HepG2 (cell line): ENCODE results near the gene IL1R1. TPM values are rescaled to one million over a fixed set of nuclear protein-coding genes. Genes with fewer than 3 reads are reported as not detected.

ENCODE experiments used
- DMAP1 ChIP-seq: IDR thresholded peaks from 2 replicates; pipeline ENCODE4 v1.6.1; 2016
- HDAC2 ChIP-seq: sonication (generic); formaldehyde crosslinking; IDR thresholded peaks from 2 replicates; pipeline ENCODE4 v1.4.0; 2020; ENCODE audit warnings: missing genetic modification reagents
- HNRNPK ChIP-seq: fragments of 200-400 bp; formaldehyde crosslinking; IDR thresholded peaks from 2 replicates; pipeline ENCODE4 v1.6.1; 2018; ENCODE audit warnings: low read length, low read depth, moderate library complexity, mild to moderate bottlenecking; ENCODE audit not compliant: poor library complexity, severe bottlenecking
- POLR2G ChIP-seq: fragments of 200-400 bp; formaldehyde crosslinking; IDR thresholded peaks from 2 replicates; pipeline ENCODE4 v1.6.1; 2018; ENCODE audit warnings: mild to moderate bottlenecking, low read depth, low read length, moderate library complexity
- RORA ChIP-seq: sonication (generic); formaldehyde crosslinking; IDR thresholded peaks from 2 replicates; pipeline ENCODE4 v1.5.0; 2020; ENCODE audit warnings: mild to moderate bottlenecking, missing genetic modification reagents, moderate library complexity
- SOX5 ChIP-seq: IDR thresholded peaks from 2 replicates; pipeline ENCODE4 v1.6.1; 2016; ENCODE audit warnings: borderline replicate concordance
- ZMYM3 ChIP-seq: sonication (generic); formaldehyde crosslinking; IDR thresholded peaks from 2 replicates; pipeline ENCODE4 v1.5.1; 2020; ENCODE audit warnings: mild to moderate bottlenecking, missing genetic modification reagents
- ZNF12 ChIP-seq: sonication (generic); formaldehyde crosslinking; IDR thresholded peaks from 2 replicates; pipeline ENCODE4 v1.5.0; 2020; ENCODE audit warnings: missing genetic modification reagents
- ZNF552 ChIP-seq: sonication (generic); formaldehyde crosslinking; IDR thresholded peaks from 2 replicates; pipeline ENCODE4 v1.9.0; 2022; ENCODE audit warnings: missing genetic modification reagents, mild to moderate bottlenecking, borderline replicate concordance
- ZNF670 ChIP-seq: sonication (generic); formaldehyde crosslinking; IDR thresholded peaks from 2 replicates; pipeline ENCODE4 v1.8.0; 2022; ENCODE audit warnings: mild to moderate bottlenecking, missing genetic modification reagents, borderline replicate concordance
- ZNF761 ChIP-seq: sonication (generic); formaldehyde crosslinking; conservative IDR thresholded peaks from 2 replicates; pipeline ENCODE4 v1.4.0; 2020; ENCODE audit warnings: mild to moderate bottlenecking, missing genetic modification reagents
- ZSCAN22 ChIP-seq: sonication (generic); formaldehyde crosslinking; IDR thresholded peaks from 2 replicates; pipeline ENCODE4 v1.4.0; 2020; ENCODE audit warnings: mild to moderate bottlenecking, missing genetic modification reagents
- ZSCAN29 ChIP-seq: sonication (generic); formaldehyde crosslinking; conservative IDR thresholded peaks from 2 replicates; pipeline ENCODE4 v1.4.0; 2020; ENCODE audit warnings: mild to moderate bottlenecking, missing genetic modification reagents
- ZSCAN31 ChIP-seq: sonication (generic); formaldehyde crosslinking; IDR thresholded peaks from 2 replicates; pipeline ENCODE4 v1.5.0; 2020; ENCODE audit warnings: low read depth, mild to moderate bottlenecking, missing genetic modification reagents
- ZSCAN9 ChIP-seq: IDR thresholded peaks from 2 replicates; pipeline ENCODE4 v1.6.1; 2016; ENCODE audit warnings: borderline replicate concordance
- polyA plus RNA-seq, 8 experiments: library from polyadenylated mRNA; depleted of rRNA in 3 of 8; stranded (reverse) in 7 of 8; unstranded in 1 of 8; fragments of >200 nt; fragmentation: Illumina TruSeq in 4 of 8; extraction: Trizol in 4 of 8; gene quantifications; 2 replicates each; pipeline versions ENCODE4 v1.2.1 to v1.2.3, GENCODE V29; 2011 to 2016; ENCODE audit warnings: low read depth in 4 of 8, missing spikeins in 1 of 8, mixed read lengths in 1 of 8; ENCODE audit not compliant: insufficient read depth in 1 of 8
- total RNA-seq, 5 experiments: library from RNA; depleted of rRNA; stranded (reverse); fragments of >200 nt; fragmentation: Illumina TruSeq; extraction: Trizol; gene quantifications; 2 replicates each; pipeline ENCODE4 v1.2.3, GENCODE V29; 2016; ENCODE audit warnings: low read depth in 1 of 5
- TF ChIP-seq, protein P1 (sequence below): sonication (generic); formaldehyde crosslinking; IDR thresholded peaks from 2 replicates; pipeline ENCODE4 v1.4.0; 2020; ENCODE audit warnings: low read depth, mild to moderate bottlenecking, missing genetic modification reagents
- TF ChIP-seq, protein P2 (sequence below): sonication (generic); IDR thresholded peaks from 2 replicates; pipeline ENCODE4 v1.6.1; 2016; ENCODE audit warnings: low read depth, borderline replicate concordance
- TF ChIP-seq, protein P3 (sequence below): sonication (generic); formaldehyde crosslinking; IDR thresholded peaks from 2 replicates; pipeline ENCODE4 v1.5.0; 2020; ENCODE audit warnings: mild to moderate bottlenecking, missing genetic modification reagents, borderline replicate concordance

IL1R1 gene
- total and polyA plus RNA-seq, 2 of the 13 experiments (the other 11 are each of a cell fraction or from before 2014, with no cell fraction given): 38.0 to 93.1 TPM

DNA sequence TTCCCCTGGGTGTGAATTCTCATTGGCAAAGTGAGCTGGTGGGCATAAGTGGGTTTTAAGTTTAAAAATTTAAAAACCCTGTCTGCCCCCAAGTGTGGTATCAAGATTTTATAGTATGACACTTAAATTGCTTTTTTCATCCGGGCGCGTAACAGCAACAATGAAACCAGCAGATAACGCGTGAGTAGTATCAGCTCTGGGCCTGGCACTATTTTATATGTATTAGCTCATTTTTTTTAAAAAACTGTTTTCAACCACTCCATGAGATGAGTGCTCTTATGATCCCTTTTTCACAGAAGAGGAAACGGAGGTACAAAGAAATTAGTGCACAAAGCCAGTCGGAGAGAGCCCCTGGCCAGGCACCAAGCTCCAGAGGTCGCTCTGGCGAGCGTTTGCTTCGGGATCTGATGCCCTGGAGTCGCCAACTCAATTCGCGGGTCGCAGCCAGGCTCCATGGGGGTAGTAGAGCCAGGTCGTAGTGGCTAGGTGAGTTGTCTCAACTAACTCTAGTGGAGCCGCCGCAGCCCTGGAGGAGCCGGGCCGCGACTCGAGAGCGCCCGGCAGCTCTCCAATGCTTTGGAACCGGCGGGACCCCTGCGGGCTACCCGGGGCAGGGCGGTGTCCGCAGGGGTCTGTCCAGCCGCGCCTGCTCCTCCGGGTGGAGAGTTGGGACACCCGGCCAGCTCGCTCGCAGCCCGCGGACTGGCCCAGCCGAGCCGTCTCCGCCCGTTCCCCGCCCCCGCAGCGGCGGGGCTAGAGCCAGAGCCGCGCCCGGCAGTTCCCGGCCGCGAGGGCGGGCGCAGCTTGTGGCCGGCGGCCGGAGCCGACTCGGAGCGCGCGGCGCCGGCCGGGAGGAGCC lies at the start of gene IL1R1 (continued):
- TF ChIP-seq, protein P1, sequence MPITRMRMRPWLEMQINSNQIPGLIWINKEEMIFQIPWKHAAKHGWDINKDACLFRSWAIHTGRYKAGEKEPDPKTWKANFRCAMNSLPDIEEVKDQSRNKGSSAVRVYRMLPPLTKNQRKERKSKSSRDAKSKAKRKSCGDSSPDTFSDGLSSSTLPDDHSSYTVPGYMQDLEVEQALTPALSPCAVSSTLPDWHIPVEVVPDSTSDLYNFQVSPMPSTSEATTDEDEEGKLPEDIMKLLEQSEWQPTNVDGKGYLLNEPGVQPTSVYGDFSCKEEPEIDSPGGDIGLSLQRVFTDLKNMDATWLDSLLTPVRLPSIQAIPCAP (CRISPR knock-in tag): no peak
- TF ChIP-seq ZSCAN22 (CRISPR knock-in tag) (no peak), SOX5 (CRISPR knock-in tag) (no peak), ZNF670 (CRISPR knock-in tag) (no peak), DMAP1 (CRISPR knock-in tag) (peak; percentile 62; the same call in 1 of the 2 replicates), HNRNPK (peak; percentile 15), RORA (CRISPR knock-in tag) (no peak), ZMYM3 (CRISPR knock-in tag) (no peak; the same call in 1 of the 2 replicates), HDAC2 (no peak; the same call in 1 of the 2 replicates), ZSCAN9 (CRISPR knock-in tag) (no peak), POLR2G (peak; percentile 87), ZNF12 (0 out of 2 replicates have a peak, but pooled peaks have one; percentile 13), ZNF552 (CRISPR knock-in tag) (no peak), ZNF761 (CRISPR knock-in tag) (peak; percentile 29; the same call in 1 of the 2 replicates), ZSCAN29 (CRISPR knock-in tag) (peak; percentile 71), ZSCAN31 (no peak; the same call in 1 of the 2 replicates)
- TF ChIP-seq, protein P2, sequence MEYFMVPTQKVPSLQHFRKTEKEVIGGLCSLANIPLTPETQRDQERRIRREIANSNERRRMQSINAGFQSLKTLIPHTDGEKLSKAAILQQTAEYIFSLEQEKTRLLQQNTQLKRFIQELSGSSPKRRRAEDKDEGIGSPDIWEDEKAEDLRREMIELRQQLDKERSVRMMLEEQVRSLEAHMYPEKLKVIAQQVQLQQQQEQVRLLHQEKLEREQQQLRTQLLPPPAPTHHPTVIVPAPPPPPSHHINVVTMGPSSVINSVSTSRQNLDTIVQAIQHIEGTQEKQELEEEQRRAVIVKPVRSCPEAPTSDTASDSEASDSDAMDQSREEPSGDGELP: no peak
- TF ChIP-seq, protein P3, sequence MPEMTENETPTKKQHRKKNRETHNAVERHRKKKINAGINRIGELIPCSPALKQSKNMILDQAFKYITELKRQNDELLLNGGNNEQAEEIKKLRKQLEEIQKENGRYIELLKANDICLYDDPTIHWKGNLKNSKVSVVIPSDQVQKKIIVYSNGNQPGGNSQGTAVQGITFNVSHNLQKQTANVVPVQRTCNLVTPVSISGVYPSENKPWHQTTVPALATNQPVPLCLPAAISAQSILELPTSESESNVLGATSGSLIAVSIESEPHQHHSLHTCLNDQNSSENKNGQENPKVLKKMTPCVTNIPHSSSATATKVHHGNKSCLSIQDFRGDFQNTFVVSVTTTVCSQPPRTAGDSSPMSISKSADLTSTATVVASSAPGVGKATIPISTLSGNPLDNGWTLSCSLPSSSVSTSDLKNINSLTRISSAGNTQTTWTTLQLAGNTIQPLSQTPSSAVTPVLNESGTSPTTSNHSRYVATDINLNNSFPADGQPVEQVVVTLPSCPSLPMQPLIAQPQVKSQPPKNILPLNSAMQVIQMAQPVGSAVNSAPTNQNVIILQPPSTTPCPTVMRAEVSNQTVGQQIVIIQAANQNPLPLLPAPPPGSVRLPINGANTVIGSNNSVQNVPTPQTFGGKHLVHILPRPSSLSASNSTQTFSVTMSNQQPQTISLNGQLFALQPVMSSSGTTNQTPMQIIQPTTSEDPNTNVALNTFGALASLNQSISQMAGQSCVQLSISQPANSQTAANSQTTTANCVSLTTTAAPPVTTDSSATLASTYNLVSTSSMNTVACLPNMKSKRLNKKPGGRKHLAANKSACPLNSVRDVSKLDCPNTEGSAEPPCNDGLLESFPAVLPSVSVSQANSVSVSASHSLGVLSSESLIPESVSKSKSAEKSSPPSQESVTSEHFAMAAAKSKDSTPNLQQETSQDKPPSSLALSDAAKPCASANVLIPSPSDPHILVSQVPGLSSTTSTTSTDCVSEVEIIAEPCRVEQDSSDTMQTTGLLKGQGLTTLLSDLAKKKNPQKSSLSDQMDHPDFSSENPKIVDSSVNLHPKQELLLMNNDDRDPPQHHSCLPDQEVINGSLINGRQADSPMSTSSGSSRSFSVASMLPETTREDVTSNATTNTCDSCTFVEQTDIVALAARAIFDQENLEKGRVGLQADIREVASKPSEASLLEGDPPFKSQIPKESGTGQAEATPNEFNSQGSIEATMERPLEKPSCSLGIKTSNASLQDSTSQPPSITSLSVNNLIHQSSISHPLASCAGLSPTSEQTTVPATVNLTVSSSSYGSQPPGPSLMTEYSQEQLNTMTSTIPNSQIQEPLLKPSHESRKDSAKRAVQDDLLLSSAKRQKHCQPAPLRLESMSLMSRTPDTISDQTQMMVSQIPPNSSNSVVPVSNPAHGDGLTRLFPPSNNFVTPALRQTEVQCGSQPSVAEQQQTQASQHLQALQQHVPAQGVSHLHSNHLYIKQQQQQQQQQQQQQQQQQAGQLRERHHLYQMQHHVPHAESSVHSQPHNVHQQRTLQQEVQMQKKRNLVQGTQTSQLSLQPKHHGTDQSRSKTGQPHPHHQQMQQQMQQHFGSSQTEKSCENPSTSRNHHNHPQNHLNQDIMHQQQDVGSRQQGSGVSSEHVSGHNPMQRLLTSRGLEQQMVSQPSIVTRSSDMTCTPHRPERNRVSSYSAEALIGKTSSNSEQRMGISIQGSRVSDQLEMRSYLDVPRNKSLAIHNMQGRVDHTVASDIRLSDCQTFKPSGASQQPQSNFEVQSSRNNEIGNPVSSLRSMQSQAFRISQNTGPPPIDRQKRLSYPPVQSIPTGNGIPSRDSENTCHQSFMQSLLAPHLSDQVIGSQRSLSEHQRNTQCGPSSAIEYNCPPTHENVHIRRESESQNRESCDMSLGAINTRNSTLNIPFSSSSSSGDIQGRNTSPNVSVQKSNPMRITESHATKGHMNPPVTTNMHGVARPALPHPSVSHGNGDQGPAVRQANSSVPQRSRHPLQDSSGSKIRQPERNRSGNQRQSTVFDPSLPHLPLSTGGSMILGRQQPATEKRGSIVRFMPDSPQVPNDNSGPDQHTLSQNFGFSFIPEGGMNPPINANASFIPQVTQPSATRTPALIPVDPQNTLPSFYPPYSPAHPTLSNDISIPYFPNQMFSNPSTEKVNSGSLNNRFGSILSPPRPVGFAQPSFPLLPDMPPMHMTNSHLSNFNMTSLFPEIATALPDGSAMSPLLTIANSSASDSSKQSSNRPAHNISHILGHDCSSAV (CRISPR knock-in tag): 0 out of 2 replicates have a peak, but pooled peaks have one; percentile 56
